Measurements from ENCODE around the gene MTERF1.
"Not testable (repeated sequence)": the region's sequence is repeated elsewhere in the genome, so short reads cannot be mapped to it uniquely, and the experiment has no call there.

MTERF1 gene

GRCh38 chr7:91883676-91884362 is 3.3 kb upstream of the MTERF1 start:
- DNase-seq (ENCODE audit: low read depth): no peak

- DNase-seq (ENCODE audit: low read depth): no peak
Observed at GRCh38 chr7:91880016-91880412, 488 bp downstream of the MTERF1 start.

GRCh38 chr7:91876391-91877133 is 3.9 kb downstream of the MTERF1 start:
- no peak for DNase-seq (ENCODE audit: low read depth)

- no peak for DNase-seq (ENCODE audit: low read depth)
Observed at GRCh38 chr7:91875851-91876250, 4.7 kb downstream of the MTERF1 start.

- DNase-seq (ENCODE audit: low read depth): no peak
Observed at GRCh38 chr7:91872928-91873327, 7.6 kb downstream of the MTERF1 start.

- DNase-seq (ENCODE audit: low read depth): no peak
Observed at GRCh38 chr7:91872069-91872468, 8.4 kb downstream of the MTERF1 start.

- DNase-seq (ENCODE audit: low read depth): no peak
Observed at GRCh38 chr7:91869661-91870060, 10.8 kb downstream of the MTERF1 start.

- no peak for DNase-seq (ENCODE audit: low read depth)
Observed at GRCh38 chr7:91866599-91867148, 13.8 kb downstream of the MTERF1 start.

- no peak for DNase-seq (ENCODE audit: low read depth)
Observed at GRCh38 chr7:91865511-91865910, 15.0 kb downstream of the MTERF1 start.

GRCh38 chr7:91864604-91865003 is 15.9 kb downstream of the MTERF1 start:
- DNase-seq (ENCODE audit: low read depth): not testable (repeated sequence)

GRCh38 chr7:91864070-91864469 is 16.4 kb downstream of the MTERF1 start:
- no peak for DNase-seq (ENCODE audit: low read depth)

GRCh38 chr7:91852263-91852741 is 28.2 kb downstream of the MTERF1 start:
- DNase-seq (ENCODE audit: low read depth): no peak

- no peak for DNase-seq (ENCODE audit: low read depth)
Observed at GRCh38 chr7:91850455-91850854, 30.0 kb downstream of the MTERF1 start.

GRCh38 chr7:91847876-91848588 is 32.5 kb downstream of the MTERF1 start:
- DNase-seq (ENCODE audit: low read depth): no peak

GRCh38 chr7:91847231-91847630 is 33.3 kb downstream of the MTERF1 start:
- DNase-seq (ENCODE audit: low read depth): no peak

- no peak for DNase-seq (ENCODE audit: low read depth)
Observed at GRCh38 chr7:91846436-91846835, 34.1 kb downstream of the MTERF1 start.

- DNase-seq (ENCODE audit: low read depth): no peak
Observed at GRCh38 chr7:91843831-91844230, 36.7 kb downstream of the MTERF1 start.

- DNase-seq (ENCODE audit: low read depth): no peak
Observed at GRCh38 chr7:91838439-91838838, 42.1 kb downstream of the MTERF1 start.

GRCh38 chr7:91837397-91838070 is 43.0 kb downstream of the MTERF1 start:
- no peak for DNase-seq (ENCODE audit: low read depth)

- no peak for DNase-seq (ENCODE audit: low read depth)
Observed at GRCh38 chr7:91835826-91836368, 44.6 kb downstream of the MTERF1 start.

GRCh38 chr7:91835091-91835825 is 45.2 kb downstream of the MTERF1 start:
- DNase-seq (ENCODE audit: low read depth): no peak

Measured in GM04504 (cell line).